ENCODE measurements around the gene AHDC1. TPM values are rescaled to one million over a fixed set of nuclear protein-coding genes. Genes with fewer than 3 reads are reported as not detected.
A peak's percentile ranks its signal among the peaks of the same experiment; 100 is the strongest.

Gene AHDC1
- total RNA-seq, 2 donors from 2014 or later: 23.5 to 35.0 TPM

DNA sequence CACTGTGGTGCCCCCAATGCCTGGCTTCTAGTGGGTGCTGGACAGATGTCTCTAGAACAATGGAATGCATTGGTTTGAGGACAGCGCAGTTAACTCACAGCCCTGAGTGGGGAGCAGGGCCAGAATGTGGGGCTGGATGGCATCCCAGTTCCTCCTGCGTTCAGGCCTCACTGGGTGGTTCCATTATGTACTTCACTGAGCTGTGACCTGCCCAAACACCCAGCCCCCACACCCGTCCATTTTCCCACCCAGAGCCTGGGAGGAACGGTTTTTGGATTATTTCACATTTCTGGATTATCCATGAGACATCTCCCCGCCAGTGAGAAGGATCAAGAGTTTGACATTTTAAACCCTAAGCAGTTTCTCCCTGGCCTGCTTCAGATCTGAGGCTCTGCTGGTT is 58.7 kb downstream of the AHDC1 start:
- Histone ChIP-seq H3K4me1 (peaks cover 0 to 70% of the 10 kb centered on the region in 2 donors), H3K27ac (peak overlapping the region; percentile 91 to 95), H3K4me3 (no peak overlapping the region), H3K9me3 (no peaks in the 10 kb centered on the region), H3K36me3 (peaks cover 37% of the 10 kb centered on the region), H3K27me3 (no peaks in the 10 kb centered on the region)
- DNase-seq (ENCODE audit: low spot score): peak; percentile 84
- TF ChIP-seq, protein P1, sequence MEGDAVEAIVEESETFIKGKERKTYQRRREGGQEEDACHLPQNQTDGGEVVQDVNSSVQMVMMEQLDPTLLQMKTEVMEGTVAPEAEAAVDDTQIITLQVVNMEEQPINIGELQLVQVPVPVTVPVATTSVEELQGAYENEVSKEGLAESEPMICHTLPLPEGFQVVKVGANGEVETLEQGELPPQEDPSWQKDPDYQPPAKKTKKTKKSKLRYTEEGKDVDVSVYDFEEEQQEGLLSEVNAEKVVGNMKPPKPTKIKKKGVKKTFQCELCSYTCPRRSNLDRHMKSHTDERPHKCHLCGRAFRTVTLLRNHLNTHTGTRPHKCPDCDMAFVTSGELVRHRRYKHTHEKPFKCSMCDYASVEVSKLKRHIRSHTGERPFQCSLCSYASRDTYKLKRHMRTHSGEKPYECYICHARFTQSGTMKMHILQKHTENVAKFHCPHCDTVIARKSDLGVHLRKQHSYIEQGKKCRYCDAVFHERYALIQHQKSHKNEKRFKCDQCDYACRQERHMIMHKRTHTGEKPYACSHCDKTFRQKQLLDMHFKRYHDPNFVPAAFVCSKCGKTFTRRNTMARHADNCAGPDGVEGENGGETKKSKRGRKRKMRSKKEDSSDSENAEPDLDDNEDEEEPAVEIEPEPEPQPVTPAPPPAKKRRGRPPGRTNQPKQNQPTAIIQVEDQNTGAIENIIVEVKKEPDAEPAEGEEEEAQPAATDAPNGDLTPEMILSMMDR (IDR thresholded peaks at IDR 0.05): no peak

DNA sequence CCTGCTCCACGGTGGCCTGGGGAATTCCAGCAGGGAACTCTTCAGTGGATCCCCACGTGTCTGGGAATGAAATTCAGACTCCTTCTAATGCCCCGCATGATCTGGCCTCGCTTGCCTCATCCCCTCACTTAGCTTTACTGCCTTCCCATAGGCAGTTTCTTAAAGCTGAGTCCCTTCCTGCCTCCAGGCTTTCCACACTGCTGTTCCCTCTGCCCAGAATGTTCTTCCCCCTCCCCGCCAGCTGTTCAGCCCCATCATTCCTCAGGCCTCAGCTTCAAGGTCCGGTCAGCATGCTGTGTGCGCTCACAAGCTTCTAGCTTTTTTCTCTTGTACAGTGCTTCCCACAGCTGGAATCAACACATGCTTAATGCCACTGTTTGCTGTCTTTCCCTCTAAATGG is 59.1 kb downstream of the AHDC1 start:
- TF ChIP-seq, protein P1 (IDR thresholded peaks at IDR 0.05): no peak
- no peak for DNase-seq (ENCODE audit: low spot score)
- no peak overlapping the region for H3K4me3 ChIP-seq

DNA sequence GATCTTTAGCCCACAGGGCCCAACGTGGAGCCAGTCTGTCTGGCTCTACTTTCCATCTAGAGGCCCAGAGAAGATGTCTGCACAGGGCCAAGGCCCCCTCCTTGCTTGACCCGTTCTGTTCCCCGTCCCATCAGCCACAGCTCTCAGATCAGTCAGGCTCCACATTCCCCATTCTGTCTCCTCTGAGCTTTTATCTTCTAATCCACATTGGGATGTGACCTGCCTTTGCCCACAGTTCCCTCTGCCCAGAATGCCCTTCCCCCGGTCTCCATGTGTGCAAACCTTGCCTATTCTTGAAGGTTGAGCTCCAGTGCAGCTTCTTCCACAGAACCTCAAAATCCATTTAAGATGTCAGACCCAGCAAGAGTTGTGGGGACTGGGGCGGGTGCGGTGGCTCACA is 60.7 kb downstream of the AHDC1 start:
- H3K9me3 ChIP-seq: no peaks in the 10 kb centered on the region
- H3K36me3 ChIP-seq: peaks cover 17% of the 10 kb centered on the region
- DNase-seq (ENCODE audit: low spot score): no peak
- H3K4me1 ChIP-seq: peaks cover 0 to 87% of the 10 kb centered on the region in 2 donors
- no peak overlapping the region for H3K4me3 ChIP-seq
- peak overlapping the region; percentile 91 to 95 for H3K27ac ChIP-seq
- TF ChIP-seq, protein P1 (IDR thresholded peaks at IDR 0.05): no peak
- H3K27me3 ChIP-seq: no peaks in the 10 kb centered on the region

More for the DNA sequence above, 59.1 kb downstream of the AHDC1 start:
- peaks cover 0 to 75% of the 10 kb centered on the region in 2 donors for H3K4me1 ChIP-seq
- no peaks in the 10 kb centered on the region for H3K9me3 ChIP-seq
- no peaks in the 10 kb centered on the region for H3K27me3 ChIP-seq
- peak overlapping the region; percentile 91 to 95 for H3K27ac ChIP-seq
- H3K36me3 ChIP-seq: peaks cover 32% of the 10 kb centered on the region

DNA sequence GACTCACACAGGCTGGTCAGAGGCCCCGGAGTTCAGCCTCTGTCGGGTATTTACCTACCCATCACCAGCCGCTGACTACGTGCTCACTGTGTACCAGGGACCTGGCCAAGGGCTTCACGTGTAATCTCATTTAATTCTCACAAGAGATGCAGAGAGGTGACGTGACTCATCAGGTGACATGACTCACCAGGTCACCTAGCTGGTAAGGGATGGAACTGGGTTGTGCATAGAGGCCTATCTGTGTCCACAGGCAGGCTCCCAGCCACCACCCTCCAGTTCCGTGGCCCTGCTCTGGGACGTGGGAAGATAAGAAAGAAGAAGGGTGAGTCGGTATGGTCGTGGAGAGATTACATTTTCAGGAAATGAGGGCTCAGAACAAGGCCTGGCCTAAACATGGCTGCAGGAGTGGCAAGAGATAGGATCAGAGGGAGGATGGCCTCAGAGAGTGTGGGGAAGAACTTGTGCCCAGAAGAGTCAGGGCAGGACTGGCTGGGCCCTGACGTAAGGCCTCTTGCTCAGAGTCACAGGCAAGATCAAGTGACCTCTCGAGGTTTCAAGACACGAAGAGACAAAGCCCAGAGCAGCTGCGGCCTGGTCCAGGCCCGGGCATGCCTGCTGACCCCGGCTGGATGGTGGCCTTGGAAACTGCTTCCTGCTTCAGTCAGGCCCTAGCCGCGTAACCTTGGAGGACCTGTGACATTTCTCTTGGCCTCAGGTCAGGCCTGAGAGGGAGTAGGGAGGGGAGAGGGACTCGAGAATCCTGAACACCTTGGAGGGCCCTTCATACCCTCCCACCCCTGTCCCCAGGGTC is 61.3 kb downstream of the AHDC1 start:
- Histone ChIP-seq H3K27ac (peak overlapping the region; percentile 91 to 95), H3K4me1 (peaks cover 0 to 93% of the 10 kb centered on the region in 2 donors)
- DNase-seq (ENCODE audit: low spot score): peak; percentile 75

DNA sequence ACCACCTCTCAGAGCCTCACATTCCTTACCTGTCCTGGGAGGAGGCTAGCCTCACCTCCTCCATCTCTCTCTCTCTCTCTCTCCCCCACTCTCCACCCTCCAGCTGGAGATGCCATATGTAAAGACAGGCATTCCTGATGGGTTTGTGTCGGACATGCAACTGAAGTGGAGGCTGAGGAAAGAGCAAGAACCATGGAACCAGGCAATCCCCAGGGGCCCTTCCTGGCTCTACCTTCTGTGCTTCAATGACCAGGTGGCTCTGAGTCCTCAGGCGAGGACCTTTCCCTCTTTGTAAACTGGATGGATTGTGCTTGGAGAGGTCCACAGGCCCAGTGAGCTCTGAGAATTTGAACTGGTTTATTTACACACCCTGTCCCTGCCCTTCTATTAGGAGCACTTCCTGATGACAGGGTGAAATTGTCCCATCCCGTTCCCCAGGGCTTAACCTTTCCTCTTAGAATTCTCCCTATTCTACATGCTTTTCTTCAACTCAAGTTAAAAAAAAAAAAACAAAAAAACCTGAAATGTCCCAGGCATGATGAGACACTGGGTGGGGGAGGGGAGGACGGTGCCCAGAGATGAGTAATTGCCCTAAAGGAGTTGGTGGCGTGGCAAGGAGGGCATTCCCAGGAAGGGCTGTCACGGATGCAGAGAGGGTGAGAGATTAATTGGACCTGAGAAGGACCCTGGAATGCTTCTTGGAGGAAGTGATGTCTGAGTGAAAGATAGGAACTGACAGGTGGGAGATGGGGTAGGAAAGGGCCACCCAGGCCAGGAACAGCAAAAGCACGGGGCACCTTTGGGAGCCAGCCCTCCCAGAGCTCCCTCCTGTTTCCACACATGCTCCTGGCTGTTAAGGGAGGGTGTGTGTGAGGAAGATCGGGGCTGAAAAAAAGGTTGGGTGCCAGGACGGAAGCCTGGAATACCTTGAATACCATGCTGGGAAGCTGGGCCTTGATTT is 63.8 kb downstream of the AHDC1 start:
- Histone ChIP-seq H3K4me3 (no peak overlapping the region), H3K36me3 (peaks cover 2% of the 10 kb centered on the region), H3K9me3 (no peaks in the 10 kb centered on the region), H3K27ac (peak overlapping the region; percentile 91 to 95), H3K4me1 (peaks cover 0 to 96% of the 10 kb centered on the region in 2 donors), H3K27me3 (no peaks in the 10 kb centered on the region)
- no peak for DNase-seq (ENCODE audit: low spot score)
- TF ChIP-seq, protein P1 (IDR thresholded peaks at IDR 0.05): no peak

More for the DNA sequence above, 61.3 kb downstream of the AHDC1 start:
- TF ChIP-seq, protein P1 (IDR thresholded peaks at IDR 0.05): no peak
- H3K36me3 ChIP-seq: peaks cover 11% of the 10 kb centered on the region
- no peaks in the 10 kb centered on the region for H3K9me3 ChIP-seq
- no peaks in the 10 kb centered on the region for H3K27me3 ChIP-seq
- no peak overlapping the region for H3K4me3 ChIP-seq

All from right atrium auricular region (tissue), 2 donors.